Measurements from ENCODE around the gene EPM2A.

DNA sequence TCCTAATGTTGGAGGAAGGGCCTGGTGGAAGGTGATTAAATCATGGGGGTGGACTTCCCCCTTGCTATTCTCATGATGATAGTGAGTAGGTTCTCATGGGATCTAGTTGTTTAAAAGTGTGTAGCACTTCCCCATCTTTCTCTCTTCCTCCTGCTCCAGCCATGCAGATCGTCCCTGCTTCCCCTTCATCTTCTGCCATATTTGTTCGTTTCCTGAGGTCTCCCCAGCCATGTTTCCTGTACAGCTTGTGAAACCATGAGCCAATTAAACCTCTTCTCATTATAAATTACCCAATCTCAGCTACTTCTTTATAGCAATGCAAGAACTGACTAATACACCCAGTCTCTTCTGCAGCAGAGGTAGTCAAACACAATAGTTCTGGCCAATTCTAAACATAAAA is 5.4 kb downstream of the EPM2A start:
- TF ChIP-seq, protein P1, sequence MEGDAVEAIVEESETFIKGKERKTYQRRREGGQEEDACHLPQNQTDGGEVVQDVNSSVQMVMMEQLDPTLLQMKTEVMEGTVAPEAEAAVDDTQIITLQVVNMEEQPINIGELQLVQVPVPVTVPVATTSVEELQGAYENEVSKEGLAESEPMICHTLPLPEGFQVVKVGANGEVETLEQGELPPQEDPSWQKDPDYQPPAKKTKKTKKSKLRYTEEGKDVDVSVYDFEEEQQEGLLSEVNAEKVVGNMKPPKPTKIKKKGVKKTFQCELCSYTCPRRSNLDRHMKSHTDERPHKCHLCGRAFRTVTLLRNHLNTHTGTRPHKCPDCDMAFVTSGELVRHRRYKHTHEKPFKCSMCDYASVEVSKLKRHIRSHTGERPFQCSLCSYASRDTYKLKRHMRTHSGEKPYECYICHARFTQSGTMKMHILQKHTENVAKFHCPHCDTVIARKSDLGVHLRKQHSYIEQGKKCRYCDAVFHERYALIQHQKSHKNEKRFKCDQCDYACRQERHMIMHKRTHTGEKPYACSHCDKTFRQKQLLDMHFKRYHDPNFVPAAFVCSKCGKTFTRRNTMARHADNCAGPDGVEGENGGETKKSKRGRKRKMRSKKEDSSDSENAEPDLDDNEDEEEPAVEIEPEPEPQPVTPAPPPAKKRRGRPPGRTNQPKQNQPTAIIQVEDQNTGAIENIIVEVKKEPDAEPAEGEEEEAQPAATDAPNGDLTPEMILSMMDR (IDR thresholded peaks at IDR 0.05 in 2 of 3, conservative IDR thresholded peaks at IDR 0.05 in 1 of 3; ENCODE audit: control insufficient read depth in 2 of 3, extremely low read depth in 1 of 3, insufficient read depth in 1 of 3, low read depth in 3 of 3, low read length in 3 of 3), result no peak
- TF ChIP-seq EP300 (IDR thresholded peaks at IDR 0.05; ENCODE audit: borderline replicate concordance in 1 of 2, control insufficient read depth in 1 of 2, low read depth in 2 of 2, low read length in 2 of 2) (no peak), ZNF207 (IDR thresholded peaks at IDR 0.05; ENCODE audit: borderline replicate concordance) (no peak), ZNF274 (IDR thresholded peaks at IDR 0.05; ENCODE audit: insufficient read depth, insufficient read length) (no peak), SMARCA5 (IDR thresholded peaks at IDR 0.05) (no peak), POLR2A (IDR thresholded peaks at IDR 0.05; ENCODE audit: low read depth, low read length) (no peak), NR2C2 (IDR thresholded peaks at IDR 0.05; ENCODE audit: borderline replicate concordance, control insufficient read depth, insufficient read length, low read depth) (no peak)
- TF ChIP-seq, protein P2, sequence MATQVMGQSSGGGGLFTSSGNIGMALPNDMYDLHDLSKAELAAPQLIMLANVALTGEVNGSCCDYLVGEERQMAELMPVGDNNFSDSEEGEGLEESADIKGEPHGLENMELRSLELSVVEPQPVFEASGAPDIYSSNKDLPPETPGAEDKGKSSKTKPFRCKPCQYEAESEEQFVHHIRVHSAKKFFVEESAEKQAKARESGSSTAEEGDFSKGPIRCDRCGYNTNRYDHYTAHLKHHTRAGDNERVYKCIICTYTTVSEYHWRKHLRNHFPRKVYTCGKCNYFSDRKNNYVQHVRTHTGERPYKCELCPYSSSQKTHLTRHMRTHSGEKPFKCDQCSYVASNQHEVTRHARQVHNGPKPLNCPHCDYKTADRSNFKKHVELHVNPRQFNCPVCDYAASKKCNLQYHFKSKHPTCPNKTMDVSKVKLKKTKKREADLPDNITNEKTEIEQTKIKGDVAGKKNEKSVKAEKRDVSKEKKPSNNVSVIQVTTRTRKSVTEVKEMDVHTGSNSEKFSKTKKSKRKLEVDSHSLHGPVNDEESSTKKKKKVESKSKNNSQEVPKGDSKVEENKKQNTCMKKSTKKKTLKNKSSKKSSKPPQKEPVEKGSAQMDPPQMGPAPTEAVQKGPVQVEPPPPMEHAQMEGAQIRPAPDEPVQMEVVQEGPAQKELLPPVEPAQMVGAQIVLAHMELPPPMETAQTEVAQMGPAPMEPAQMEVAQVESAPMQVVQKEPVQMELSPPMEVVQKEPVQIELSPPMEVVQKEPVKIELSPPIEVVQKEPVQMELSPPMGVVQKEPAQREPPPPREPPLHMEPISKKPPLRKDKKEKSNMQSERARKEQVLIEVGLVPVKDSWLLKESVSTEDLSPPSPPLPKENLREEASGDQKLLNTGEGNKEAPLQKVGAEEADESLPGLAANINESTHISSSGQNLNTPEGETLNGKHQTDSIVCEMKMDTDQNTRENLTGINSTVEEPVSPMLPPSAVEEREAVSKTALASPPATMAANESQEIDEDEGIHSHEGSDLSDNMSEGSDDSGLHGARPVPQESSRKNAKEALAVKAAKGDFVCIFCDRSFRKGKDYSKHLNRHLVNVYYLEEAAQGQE (IDR thresholded peaks at IDR 0.05; ENCODE audit: low read depth, low read length), result no peak
- TF ChIP-seq, protein P3, sequence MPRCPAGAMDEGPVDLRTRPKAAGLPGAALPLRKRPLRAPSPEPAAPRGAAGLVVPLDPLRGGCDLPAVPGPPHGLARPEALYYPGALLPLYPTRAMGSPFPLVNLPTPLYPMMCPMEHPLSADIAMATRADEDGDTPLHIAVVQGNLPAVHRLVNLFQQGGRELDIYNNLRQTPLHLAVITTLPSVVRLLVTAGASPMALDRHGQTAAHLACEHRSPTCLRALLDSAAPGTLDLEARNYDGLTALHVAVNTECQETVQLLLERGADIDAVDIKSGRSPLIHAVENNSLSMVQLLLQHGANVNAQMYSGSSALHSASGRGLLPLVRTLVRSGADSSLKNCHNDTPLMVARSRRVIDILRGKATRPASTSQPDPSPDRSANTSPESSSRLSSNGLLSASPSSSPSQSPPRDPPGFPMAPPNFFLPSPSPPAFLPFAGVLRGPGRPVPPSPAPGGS (IDR thresholded peaks at IDR 0.05; ENCODE audit: borderline replicate concordance, insufficient read depth, low read depth, low read length, poor library complexity, severe bottlenecking), result no peak
